Peyer's patch (tissue), 4 donors: Measurements from ENCODE around the gene RNF150.

ENCODE experiments used
- CTCF ChIP-seq, 6 experiments: fragments of 450-650 bp in 4 of 6; fragments of 200-600 bp in 2 of 6; sonication (generic) in 1 of 6; IDR thresholded peaks; one replicate each; pipeline ENCODE4 v1.5.1; 2017 to 2019; ENCODE audit warnings: antibody characterized with exemption in 6 of 6, mild to moderate bottlenecking in 3 of 6, moderate library complexity in 1 of 6
- POLR2A ChIP-seq, 2 donors: fragments of 450-650 bp; IDR thresholded peaks; one replicate each; pipeline ENCODE4 v1.5.1; 2017; ENCODE audit warnings: antibody characterized with exemption in 2 of 2, mild to moderate bottlenecking in 2 of 2, moderate library complexity in 2 of 2

GRCh38 chr4:141054446-141054845 lies 78.8 kb downstream of the RNF150 start:
- TF ChIP-seq CTCF (IDR thresholded peaks at IDR 0.05) (no peak), POLR2A (IDR thresholded peaks at IDR 0.05) (no peak)
